Muscle of leg (tissue), 11 donors: ENCODE measurements around the gene TADA1. TPM values are rescaled to one million over a fixed set of nuclear protein-coding genes. Genes with fewer than 3 reads are reported as not detected.

Experiments used
- DNase-seq: peaks from one replicate; pipeline ENCODE4 v3.0.0; 2013
- H3K27ac ChIP-seq: one replicate; pipeline ENCODE4 v1.5.1; 2013; ENCODE audit warnings: mild to moderate bottlenecking, low read length, control low read depth
- H3K27me3 ChIP-seq: one replicate; pipeline ENCODE4 v1.6.1; 2013; ENCODE audit warnings: low read length; ENCODE audit not compliant: control insufficient read depth, insufficient read depth
- H3K36me3 ChIP-seq: one replicate; pipeline ENCODE4 v1.6.1; 2013; ENCODE audit warnings: low read length; ENCODE audit not compliant: control insufficient read depth, insufficient read depth
- H3K4me1 ChIP-seq: one replicate; pipeline ENCODE4 v1.6.1; 2013; ENCODE audit warnings: low read length; ENCODE audit not compliant: control insufficient read depth, insufficient read depth
- H3K4me3 ChIP-seq: one replicate; pipeline ENCODE4 v1.5.1; 2013; ENCODE audit warnings: low read length, control low read depth
- H3K9me3 ChIP-seq: replicated peaks from 2 replicates; pipeline ENCODE4 v1.6.1; 2013; ENCODE audit warnings: low read depth, low read length; ENCODE audit not compliant: control insufficient read depth
- WGBS: methylation state at CpG from one replicate; pipeline ENCODE4 v1.1.5; 2013; ENCODE audit warnings: missing lambda C conversion rate; ENCODE audit not compliant: insufficient coverage; 5-methylcytosine and 5-hydroxymethylcytosine counted together
- polyA plus RNA-seq, 8 donors: library from polyadenylated mRNA; unstranded; fragments of 120-200 nt; gene quantifications; one replicate each; pipeline versions ENCODE4 v1.2.1 to v1.2.3, GENCODE V29; 2013; ENCODE audit warnings: inconsistent platforms in 1 of 8, low replicate concordance in 1 of 8; ENCODE audit not compliant: insufficient read length in 8 of 8, insufficient read depth in 1 of 8
- total RNA-seq: library from RNA; stranded (reverse); fragments of 120-200 nt; gene quantifications from one replicate; pipeline ENCODE4 v1.2.4, GENCODE V29; 2013

Gene TADA1
- total and polyA plus RNA-seq, 9 donors: 11.4 to 14.6 (median 12.8) TPM

GRCh38 chr1:166911624-166912023, 35.6 kb upstream of the TADA1 start:
- H3K27ac ChIP-seq: no peak overlapping the region
- WGBS: no CpG with 5 or more reads among the region's 1 CpG
- peaks cover 3% of the 10 kb centered on the region for H3K4me1 ChIP-seq
- no peaks in the 10 kb centered on the region for H3K36me3 ChIP-seq
- H3K4me3 ChIP-seq: no peak overlapping the region
- no peaks in the 10 kb centered on the region for H3K9me3 ChIP-seq
- peaks cover 4% of the 10 kb centered on the region for H3K27me3 ChIP-seq
- DNase-seq: no peak

- DNase-seq: peak; percentile 68
Measured at GRCh38 chr1:166910396-166910994, 34.4 kb upstream of the TADA1 start.

GRCh38 chr1:166908942-166909341, 32.9 kb upstream of the TADA1 start:
- H3K4me1 ChIP-seq: peaks cover 11% of the 10 kb centered on the region
- H3K36me3 ChIP-seq: no peaks in the 10 kb centered on the region
- WGBS: 100% methylated on average over 1 of the region's 1 CpG
- H3K27me3 ChIP-seq: no peaks in the 10 kb centered on the region
- H3K27ac ChIP-seq: no peak overlapping the region
- no peaks in the 10 kb centered on the region for H3K9me3 ChIP-seq
- no peak overlapping the region for H3K4me3 ChIP-seq
- DNase-seq: no peak

More at GRCh38 chr1:166910396-166910994, 34.4 kb upstream of the TADA1 start:
- Histone ChIP-seq H3K27me3 (peaks cover 2% of the 10 kb centered on the region), H3K9me3 (no peaks in the 10 kb centered on the region), H3K27ac (no peak overlapping the region), H3K4me1 (peaks cover 9% of the 10 kb centered on the region), H3K4me3 (no peak overlapping the region), H3K36me3 (no peaks in the 10 kb centered on the region)
- 0% methylated on average over 1 of the region's 1 CpG for WGBS

GRCh38 chr1:166907763-166908162, 31.7 kb upstream of the TADA1 start:
- no peak overlapping the region for H3K4me3 ChIP-seq
- H3K9me3 ChIP-seq: no peaks in the 10 kb centered on the region
- H3K27me3 ChIP-seq: no peaks in the 10 kb centered on the region
- 100% methylated on average over 1 of the region's 3 CpGs for WGBS
- DNase-seq: no peak
- H3K27ac ChIP-seq: no peak overlapping the region
- H3K4me1 ChIP-seq: peaks cover 11% of the 10 kb centered on the region
- H3K36me3 ChIP-seq: no peaks in the 10 kb centered on the region

- Histone ChIP-seq H3K4me1 (peaks cover 11% of the 10 kb centered on the region), H3K27ac (no peak overlapping the region), H3K27me3 (no peaks in the 10 kb centered on the region), H3K9me3 (no peaks in the 10 kb centered on the region), H3K36me3 (no peaks in the 10 kb centered on the region), H3K4me3 (no peak overlapping the region)
- no peak for DNase-seq
- no CpG with 5 or more reads among the region's 4 CpGs for WGBS
Measured at GRCh38 chr1:166907051-166907450, 31.0 kb upstream of the TADA1 start.

- no peak for DNase-seq
- H3K27ac ChIP-seq: no peak overlapping the region
- H3K27me3 ChIP-seq: no peaks in the 10 kb centered on the region
- 89% methylated on average over 3 of the region's 3 CpGs for WGBS
- no peaks in the 10 kb centered on the region for H3K36me3 ChIP-seq
- H3K4me1 ChIP-seq: peaks cover 12% of the 10 kb centered on the region
- no peaks in the 10 kb centered on the region for H3K9me3 ChIP-seq
- H3K4me3 ChIP-seq: no peak overlapping the region
Measured at GRCh38 chr1:166906647-166907046, 30.6 kb upstream of the TADA1 start.

GRCh38 chr1:166905900-166906299, 29.8 kb upstream of the TADA1 start:
- Histone ChIP-seq H3K9me3 (no peaks in the 10 kb centered on the region), H3K27ac (peak overlapping the region; percentile 26), H3K27me3 (no peaks in the 10 kb centered on the region), H3K4me3 (no peak overlapping the region), H3K4me1 (peaks cover 17% of the 10 kb centered on the region), H3K36me3 (no peaks in the 10 kb centered on the region)
- no CpG with 5 or more reads among the region's 3 CpGs for WGBS
- DNase-seq: peak; percentile 78

- WGBS: 23% methylated on average over 2 of the region's 2 CpGs
- DNase-seq: peak; percentile 85
- no peaks in the 10 kb centered on the region for H3K9me3 ChIP-seq
- peaks cover 17% of the 10 kb centered on the region for H3K4me1 ChIP-seq
- H3K27ac ChIP-seq: peak overlapping the region; percentile 26
- no peak overlapping the region for H3K4me3 ChIP-seq
- no peaks in the 10 kb centered on the region for H3K27me3 ChIP-seq
- H3K36me3 ChIP-seq: no peaks in the 10 kb centered on the region
Measured at GRCh38 chr1:166905136-166905535, 29.1 kb upstream of the TADA1 start.

- Histone ChIP-seq H3K27ac (no peak overlapping the region), H3K4me1 (peaks cover 17% of the 10 kb centered on the region), H3K4me3 (no peak overlapping the region), H3K9me3 (no peaks in the 10 kb centered on the region), H3K27me3 (peaks cover 2% of the 10 kb centered on the region), H3K36me3 (no peaks in the 10 kb centered on the region)
- no CpG with 5 or more reads among the region's 1 CpG for WGBS
- DNase-seq: no peak
Measured at GRCh38 chr1:166903232-166903631, 27.2 kb upstream of the TADA1 start.

GRCh38 chr1:166902279-166902678, 26.2 kb upstream of the TADA1 start:
- H3K9me3 ChIP-seq: peaks cover 6% of the 10 kb centered on the region
- H3K36me3 ChIP-seq: no peaks in the 10 kb centered on the region
- WGBS: no CpG with 5 or more reads among the region's 1 CpG
- no peak overlapping the region for H3K4me3 ChIP-seq
- H3K27ac ChIP-seq: no peak overlapping the region
- H3K27me3 ChIP-seq: peaks cover 2% of the 10 kb centered on the region
- DNase-seq: no peak
- peaks cover 17% of the 10 kb centered on the region for H3K4me1 ChIP-seq

- no peak overlapping the region for H3K27ac ChIP-seq
- H3K9me3 ChIP-seq: peaks cover 7% of the 10 kb centered on the region
- WGBS: 4% methylated on average over 3 of the region's 4 CpGs
- H3K36me3 ChIP-seq: no peaks in the 10 kb centered on the region
- H3K4me3 ChIP-seq: no peak overlapping the region
- DNase-seq: peak; percentile 24
- peaks cover 2% of the 10 kb centered on the region for H3K27me3 ChIP-seq
- peaks cover 10% of the 10 kb centered on the region for H3K4me1 ChIP-seq
Measured at GRCh38 chr1:166900987-166901386, 24.9 kb upstream of the TADA1 start.
